IMR-90 (cell line): ENCODE results near the gene ARL10.

Experiments used
- BHLHE40 ChIP-seq: fragments of 150-350 bp; IDR thresholded peaks from 2 replicates; pipeline ENCODE4 v1.6.1; 2016; ENCODE audit warnings: mild to moderate bottlenecking, low read depth, low read length
- CEBPB ChIP-seq: IDR thresholded peaks from 2 replicates; pipeline ENCODE4 v1.6.1; 2012; ENCODE audit warnings: low read depth, low read length, improper control_type of control experiment
- CHD1 ChIP-seq: IDR thresholded peaks from 2 replicates; pipeline ENCODE4 v1.6.1; 2012; ENCODE audit warnings: low read depth, low read length, improper control_type of control experiment
- CTCF ChIP-seq: conservative IDR thresholded peaks from 2 replicates; pipeline ENCODE4 v1.5.1; 2012; ENCODE audit warnings: mild to moderate bottlenecking, low read depth, low read length, improper control_type of control experiment
- ELK1 ChIP-seq: fragments of 150-350 bp; IDR thresholded peaks from 2 replicates; pipeline ENCODE4 v1.6.1; 2016; ENCODE audit warnings: low read depth, mild to moderate bottlenecking, low read length, moderate library complexity, borderline replicate concordance
- FOS ChIP-seq: fragments of 150-350 bp; IDR thresholded peaks from 2 replicates; pipeline ENCODE4 v1.6.1; 2016; ENCODE audit warnings: low read depth, low read length
- MAFK ChIP-seq: IDR thresholded peaks from 2 replicates; pipeline ENCODE4 v1.6.1; 2012; ENCODE audit warnings: low read depth, low read length, improper control_type of control experiment
- MAZ ChIP-seq: IDR thresholded peaks from 2 replicates; pipeline ENCODE4 v1.6.1; 2012; ENCODE audit warnings: low read depth, mild to moderate bottlenecking, low read length, improper control_type of control experiment, moderate library complexity, borderline replicate concordance
- MXI1 ChIP-seq: IDR thresholded peaks from 2 replicates; pipeline ENCODE4 v1.6.1; 2012; ENCODE audit warnings: low read depth, mild to moderate bottlenecking, low read length, moderate library complexity, borderline replicate concordance
- NFE2L2 ChIP-seq: fragments of 150-350 bp; IDR thresholded peaks from 2 replicates; pipeline ENCODE4 v1.6.1; 2016; ENCODE audit warnings: low read depth, mild to moderate bottlenecking, low read length
- POLR2A ChIP-seq: IDR thresholded peaks from 2 replicates; pipeline ENCODE4 v1.6.1; 2012; ENCODE audit warnings: mild to moderate bottlenecking, low read depth, low read length
- RCOR1 ChIP-seq: IDR thresholded peaks from 2 replicates; pipeline ENCODE4 v1.6.1; 2012; ENCODE audit warnings: mild to moderate bottlenecking, low read length, improper control_type of control experiment; ENCODE audit not compliant: insufficient replicate concordance
- SMC3 ChIP-seq: fragments of 150-350 bp; IDR thresholded peaks from 2 replicates; pipeline ENCODE4 v1.6.1; 2016; ENCODE audit warnings: low read depth, mild to moderate bottlenecking, antibody characterized with exemption, low read length, moderate library complexity
- USF2 ChIP-seq: fragments of 150-350 bp; IDR thresholded peaks from 2 replicates; pipeline ENCODE4 v1.6.1; 2017; ENCODE audit warnings: mild to moderate bottlenecking, antibody characterized with exemption, low read length, low read depth

GRCh38 chr5:176425791-176426190 is 60.5 kb downstream of the ARL10 start:
- no peak for TF ChIP-seq CTCF
- TF ChIP-seq CEBPB = no peak
- TF ChIP-seq MXI1 = no peak
- no peak for TF ChIP-seq POLR2A
- no peak for TF ChIP-seq ELK1
- TF ChIP-seq FOS = no peak
- TF ChIP-seq MAFK = no peak
- no peak for TF ChIP-seq CHD1
- no peak for TF ChIP-seq USF2
- TF ChIP-seq BHLHE40 = no peak
- TF ChIP-seq MAZ = no peak
- TF ChIP-seq RCOR1 = no peak
- no peak for TF ChIP-seq NFE2L2
- TF ChIP-seq SMC3 = no peak
